ENCODE measurements around the gene OXSR1.

GRCh38 chr3:38284756-38285150 is 119.4 kb downstream of the OXSR1 start:
- no peak for TF ChIP-seq EZH2 (IDR thresholded peaks at IDR 0.05)
- TF ChIP-seq FOXP2 (optimal IDR thresholded peaks at IDR 0.05; ENCODE audit: control extremely low read depth, extremely low read length, insufficient read depth), result no peak
- TF ChIP-seq POLR2AphosphoS5 (IDR thresholded peaks at IDR 0.05; ENCODE audit: borderline replicate concordance, low read depth, low read length), result no peak

All from SK-N-MC (cell line).